Cardiac septum (tissue), 1 donor: ENCODE results near the gene ENO3. TPM values are rescaled to one million over a fixed set of nuclear protein-coding genes. Genes with fewer than 3 reads are reported as not detected.
"Not testable (repeated sequence)": the region's sequence is repeated elsewhere in the genome, so short reads cannot be mapped to it uniquely, and the experiment has no call there.

Source experiments
- DNase-seq: peaks from one replicate; pipeline ENCODE4 v3.0.0-alpha.2; 2020; ENCODE audit warnings: low spot score
- intact Hi-C: fragments of 100-400 bp; cut with DNase I; formaldehyde crosslinking; loops from one replicate; pipeline ENCODE4 v1.14.0; 2022
- long read RNA-seq: library from polyadenylated mRNA; unstranded; transcript quantifications from one replicate; pipeline ENCODE4 v2.0.0, GENCODE V29; 2021
- total RNA-seq: library from RNA; stranded (reverse); fragmentation: NEBNext Ultra II Directional; extraction: Animal tissue kit (Norgen Biotek cat#: 25700); gene quantifications from one replicate; pipeline ENCODE4 v1.2.1, GENCODE V29; 2021
- donor health status: DM: no; HTN: no; CAD: no.

ENO3 gene
- 382 TPM for total RNA-seq
- long read RNA-seq, transcript ENO3-201 (12 exons, 1,521 nt): major isoform, 143 of 818 reads
- long read RNA-seq, partial matches to known transcripts: 584 of 818 reads
- long read RNA-seq, other reads (novel, unspliced or antisense): 81 of 818 reads

DNA sequence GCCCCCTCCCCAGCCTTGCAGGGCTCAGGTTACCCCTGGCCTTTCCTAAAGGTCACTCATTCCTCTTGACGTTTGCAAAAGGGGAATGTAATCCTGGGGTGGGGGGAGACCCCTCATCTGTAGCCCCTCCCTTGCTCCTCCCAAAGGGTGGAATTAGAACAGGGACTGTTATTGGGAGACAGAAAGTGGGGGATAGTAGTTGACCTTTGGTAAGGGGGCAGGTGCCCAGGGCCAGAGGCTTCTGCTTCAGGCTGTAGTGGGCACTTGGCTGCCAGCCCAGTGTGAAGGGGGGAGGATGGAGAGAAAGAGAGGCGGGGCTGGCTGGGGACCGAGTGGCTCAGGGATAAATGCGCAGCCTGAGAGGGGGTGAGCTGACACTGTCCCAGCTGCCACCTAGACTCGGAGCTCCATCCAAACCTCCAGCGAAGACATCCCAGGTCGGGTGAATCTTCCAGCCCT lies at the start of gene ENO3:
ENO3 (plus strand) TSS at position 374 of the 459 bp plus-strand sequence. CDS start 711 bp downstream, outside the sequence.
- DNase-seq: no peak
- intact Hi-C loops: loop anchor here (1.0 kb wide), 1 partner anchor 16 kb away; no protein-coding TSS in a partner anchor

- intact Hi-C loops: loop anchor here (5.0 kb wide), 1 partner anchor 189 kb away; the partner anchor contains the start of gene ARRB2
- no peak for DNase-seq
Observed at GRCh38 chr17:4901648-4902344, 49.1 kb upstream of the ENO3 start.

GRCh38 chr17:4902540-4902939 lies 48.4 kb upstream of the ENO3 start:
- no peak for DNase-seq
- intact Hi-C loops: loop anchor here (5.0 kb wide), 1 partner anchor 190 kb away; the partner anchor contains the start of gene ARRB2

- no peak for DNase-seq
- intact Hi-C loops: loop anchor here (5.0 kb wide), 1 partner anchor 191 kb away; the partner anchor contains the start of gene ARRB2
Observed at GRCh38 chr17:4903051-4903818, 47.7 kb upstream of the ENO3 start, which contains the start of gene CHRNE. CHRNE (minus strand) TSS chr17:4903098; CDS start chr17:4903063, 35 bp downstream.

DNA sequence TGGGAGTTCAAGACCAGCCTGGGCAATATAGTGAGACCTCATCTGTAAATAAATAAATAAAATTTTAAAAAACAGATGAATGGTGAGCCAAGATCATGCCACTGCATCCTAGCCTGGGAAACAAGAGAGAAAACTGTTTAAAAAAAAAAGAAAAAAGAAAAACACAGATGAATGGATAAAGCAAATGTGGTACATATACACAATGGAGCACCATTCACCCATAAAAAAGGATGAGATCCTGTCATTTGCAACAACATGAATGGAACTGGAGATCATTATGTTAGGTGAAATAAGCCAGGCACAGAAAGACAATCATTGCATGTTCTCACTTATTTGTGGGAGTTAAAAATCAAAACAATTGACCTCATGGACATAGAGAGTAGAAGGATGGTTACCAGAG lies 44.3 kb upstream of the ENO3 start:
- intact Hi-C loops: loop anchor here (5.0 kb wide), 2 partner anchors 36 to 61 kb away; partner anchors contain the start of genes RNF167, SLC25A11 and SPAG7
- not testable (repeated sequence) for DNase-seq

GRCh38 chr17:4908301-4908700 lies 42.6 kb upstream of the ENO3 start:
- intact Hi-C loops: loop anchor here (5.0 kb wide), 2 partner anchors 34 to 59 kb away; partner anchors contain the start of genes RNF167, SLC25A11 and SPAG7
- no peak for DNase-seq

DNA sequence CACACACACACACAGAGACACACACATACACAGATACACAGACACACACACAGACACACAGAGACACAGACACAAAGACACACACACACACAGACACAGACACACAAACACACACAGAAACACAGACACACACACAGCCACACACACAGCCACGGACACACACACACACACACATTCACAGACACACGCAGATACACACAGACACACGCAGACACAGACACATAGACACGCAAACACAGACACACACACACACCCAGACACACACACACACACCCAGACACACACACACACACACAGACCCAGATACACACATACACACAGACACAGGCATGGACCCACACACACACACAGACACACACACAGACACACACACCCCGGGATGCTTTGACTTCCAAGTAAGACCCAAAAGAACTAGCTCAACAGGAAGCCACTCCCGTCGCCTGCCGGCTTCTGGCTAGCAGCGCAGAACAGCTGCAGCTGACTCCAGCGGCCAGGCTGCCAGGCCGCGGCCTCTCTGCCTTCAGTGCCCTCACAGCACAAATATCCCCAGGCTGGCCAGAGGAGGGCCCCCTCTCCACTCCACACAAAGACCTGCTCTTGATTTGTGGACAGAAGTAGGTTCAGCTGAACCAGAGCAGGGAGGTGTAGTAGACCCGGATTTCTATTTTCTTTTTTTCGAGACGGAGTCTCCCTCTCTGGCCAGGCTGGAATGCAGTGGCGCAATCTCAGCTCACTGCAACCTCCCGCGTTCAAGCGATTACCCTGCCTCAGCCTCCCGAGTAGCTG lies 42.0 kb upstream of the ENO3 start:
- intact Hi-C loops: loop anchor here (1.0 to 5.0 kb wide), 4 partner anchors 33 to 153 kb away; partner anchors contain the start of genes CAMTA2, RNF167, SLC25A11 and SPAG7
- peak; percentile 94 for DNase-seq

DNA sequence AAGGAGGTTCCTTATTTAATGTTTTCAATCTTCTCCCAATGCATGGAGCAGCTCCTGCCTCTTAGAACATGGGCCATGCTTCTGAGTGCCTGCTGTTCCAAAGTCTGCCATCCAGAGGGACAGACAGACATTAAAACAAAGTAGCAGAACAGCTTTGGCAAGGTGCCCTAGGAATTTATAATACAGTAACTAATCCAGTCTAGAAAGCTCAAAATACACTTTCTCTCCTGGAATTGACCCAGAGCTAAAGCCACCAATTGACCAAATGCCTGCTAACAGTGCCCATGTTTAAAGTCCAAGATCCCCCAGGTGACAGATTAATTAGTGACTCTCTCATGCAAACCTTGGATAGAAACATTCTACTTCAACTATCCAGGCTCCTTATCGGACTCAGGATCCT lies 36.9 kb upstream of the ENO3 start:
- no peak for DNase-seq
- intact Hi-C loops: no loop called here

DNA sequence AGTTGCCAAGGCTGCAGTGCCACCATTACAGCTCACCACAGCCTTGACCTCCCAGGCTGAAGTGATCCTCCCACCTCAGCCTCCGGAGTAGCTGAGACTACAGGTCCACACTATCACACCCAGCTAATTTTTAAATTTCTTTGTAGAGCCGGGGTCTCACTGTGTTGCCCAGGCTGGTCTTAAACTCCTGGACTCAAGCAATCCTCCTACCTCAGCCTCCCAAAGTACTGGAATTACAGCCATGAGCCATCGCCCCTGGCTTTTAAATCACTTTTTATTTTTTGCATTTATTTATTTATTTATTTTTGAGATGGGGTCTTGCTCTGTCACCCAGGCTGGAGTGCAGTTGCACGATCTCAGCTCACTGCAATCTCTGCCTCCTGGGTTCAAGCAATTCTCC lies 36.4 kb upstream of the ENO3 start:
- intact Hi-C loops: not testable (repeated sequence)

DNA sequence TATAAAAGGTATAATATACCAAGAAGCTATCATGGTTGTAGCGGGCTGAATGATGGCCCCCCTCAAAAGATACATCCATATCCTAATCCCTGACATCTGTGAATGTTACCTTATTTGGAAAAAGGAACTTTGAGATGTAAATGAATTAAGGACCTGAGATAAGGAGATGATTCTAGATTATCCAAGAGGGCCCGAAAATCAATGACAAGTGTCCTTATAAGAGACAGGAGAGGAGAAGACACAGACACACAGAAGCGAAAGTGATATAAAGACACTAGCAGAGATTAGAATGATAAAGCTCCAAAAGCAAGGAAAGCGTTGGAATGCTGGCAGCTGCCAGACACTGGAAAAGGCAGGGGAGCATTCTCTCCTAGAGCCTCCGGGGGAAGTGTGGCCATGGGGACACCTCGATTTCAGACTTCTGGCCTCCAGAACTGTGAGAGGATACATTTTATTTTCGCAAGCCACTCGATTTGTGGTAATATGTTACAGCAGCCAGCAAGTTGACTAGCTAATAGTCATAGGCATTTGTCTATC lies 31.3 kb upstream of the ENO3 start:
- no peak for DNase-seq
- intact Hi-C loops: no loop called here

More for the DNA sequence above, 36.4 kb upstream of the ENO3 start:
- not testable (repeated sequence) for DNase-seq

DNA sequence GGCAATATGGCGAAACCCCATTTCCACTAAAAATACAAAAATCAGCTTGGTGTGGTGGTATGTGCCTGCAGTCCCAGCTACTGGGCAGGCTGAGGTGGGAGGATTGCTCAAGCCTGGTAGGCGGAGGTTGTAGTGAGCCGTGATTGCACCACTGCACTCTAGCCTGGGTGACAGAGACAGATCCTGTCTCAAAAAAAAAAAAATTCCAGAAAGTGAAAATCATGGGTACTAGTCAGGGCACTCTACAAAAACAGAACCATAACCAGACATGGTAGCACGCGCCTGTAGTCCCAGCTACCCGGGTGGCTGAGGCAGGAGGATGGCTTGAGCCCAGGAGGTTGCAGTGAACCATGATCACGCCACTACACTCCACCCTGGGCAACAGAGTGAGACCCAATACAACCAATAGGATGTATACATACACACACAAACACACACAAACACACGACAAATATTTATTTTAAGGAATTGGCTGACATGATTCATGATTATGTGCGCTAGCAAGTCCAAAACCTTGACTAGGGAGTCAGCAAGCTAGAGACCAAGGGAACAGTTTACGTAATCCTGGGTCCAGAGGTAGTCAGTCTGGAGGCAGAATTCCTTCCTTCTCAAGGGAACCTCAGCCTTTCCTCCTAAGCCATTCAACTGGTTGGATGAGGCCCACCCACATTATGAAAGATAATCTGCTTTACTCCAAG lies 30.4 kb upstream of the ENO3 start:
- no peak for DNase-seq
- intact Hi-C loops: no loop called here

GRCh38 chr17:4921320-4921719 lies 29.6 kb upstream of the ENO3 start:
- intact Hi-C loops: no loop called here
- DNase-seq: no peak

DNA sequence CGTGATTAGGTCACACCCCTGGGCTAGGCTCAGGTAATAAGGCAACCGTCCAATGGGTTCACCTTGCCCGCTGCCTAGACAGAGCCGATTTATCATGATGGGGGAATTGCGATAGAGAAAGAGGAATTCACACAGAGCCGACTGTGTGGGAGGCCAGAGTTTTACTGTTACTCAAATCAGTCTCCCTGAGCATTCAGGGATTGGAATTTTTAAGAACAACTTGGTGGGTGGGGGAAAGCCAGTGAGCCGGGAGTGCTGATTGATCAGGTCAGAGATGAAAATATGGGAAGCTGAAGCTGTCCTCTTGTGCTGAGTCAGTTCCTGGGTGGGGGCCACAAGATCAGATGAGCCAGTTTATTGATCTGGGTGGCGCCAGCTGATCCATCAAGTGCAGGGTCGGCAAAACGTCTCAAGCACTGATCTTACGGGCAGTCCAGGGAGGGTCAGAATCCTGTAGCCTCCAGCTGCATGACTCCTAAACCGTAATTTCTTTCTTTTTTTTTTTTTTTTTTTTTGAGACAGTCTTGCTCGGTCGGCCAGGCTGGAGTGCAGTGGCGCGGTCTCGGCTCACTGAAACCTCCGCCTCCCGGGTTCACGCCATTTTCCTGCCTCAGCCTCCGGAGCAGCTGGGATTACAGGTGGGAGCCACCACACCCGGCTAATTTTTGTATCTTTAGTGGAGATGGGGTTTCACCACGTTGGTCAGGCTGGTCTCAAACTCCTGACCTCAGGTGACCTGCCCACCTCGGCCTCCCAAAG lies 24.2 kb upstream of the ENO3 start:
- DNase-seq, intact Hi-C loops: not testable (repeated sequence)

DNA sequence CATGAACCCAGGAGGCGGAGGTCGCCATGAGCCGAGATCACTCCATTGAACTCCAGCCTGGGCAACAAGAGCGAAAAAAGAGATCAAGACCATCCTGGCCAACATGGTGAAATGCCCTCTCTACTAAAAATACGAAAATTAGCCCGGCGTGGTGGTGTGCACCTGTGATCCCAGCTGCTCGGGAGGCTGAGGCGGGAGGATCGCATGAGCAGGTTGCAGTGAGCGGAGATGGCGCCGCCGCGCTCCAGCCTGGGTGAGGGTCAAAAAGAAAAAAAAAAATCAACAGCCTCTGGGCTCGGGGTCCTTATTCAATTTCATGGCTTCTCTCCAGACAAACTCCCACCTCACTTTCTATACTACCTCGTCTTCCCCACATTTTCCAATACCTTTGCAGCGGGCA lies 22.0 kb upstream of the ENO3 start:
- intact Hi-C loops: no loop called here

GRCh38 chr17:4931963-4932362 lies 19.0 kb upstream of the ENO3 start, which contains the start of gene GP1BA:
GP1BA (plus strand) TSS chr17:4932277; CDS start chr17:4932605, 328 bp downstream.
- intact Hi-C loops: no loop called here

More for the DNA sequence above, 22.0 kb upstream of the ENO3 start:
- DNase-seq: no peak

GRCh38 chr17:4932756-4933155 lies 18.2 kb upstream of the ENO3 start:
- intact Hi-C loops: no loop called here
- DNase-seq: no peak

More at GRCh38 chr17:4931963-4932362, 19.0 kb upstream of the ENO3 start, which contains the start of gene GP1BA:
- DNase-seq: no peak

DNA sequence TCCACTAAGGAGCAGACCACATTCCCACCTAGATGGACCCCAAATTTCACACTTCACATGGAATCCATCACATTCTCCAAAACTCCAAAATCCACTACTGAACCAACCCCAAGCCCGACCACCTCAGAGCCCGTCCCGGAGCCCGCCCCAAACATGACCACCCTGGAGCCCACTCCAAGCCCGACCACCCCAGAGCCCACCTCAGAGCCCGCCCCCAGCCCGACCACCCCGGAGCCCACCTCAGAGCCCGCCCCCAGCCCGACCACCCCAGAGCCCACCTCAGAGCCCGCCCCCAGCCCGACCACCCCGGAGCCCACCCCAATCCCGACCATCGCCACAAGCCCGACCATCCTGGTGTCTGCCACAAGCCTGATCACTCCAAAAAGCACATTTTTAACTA lies 17.3 kb upstream of the ENO3 start:
- intact Hi-C loops: no loop called here
- no peak for DNase-seq
